Cardiac muscle cell (in vitro differentiated cells and primary cell): ENCODE measurements around the gene IQSEC3. TPM values are rescaled to one million over a fixed set of nuclear protein-coding genes. Genes with fewer than 3 reads are reported as not detected.

Experiments
- DNase-seq, 2 donors: peaks; one replicate each; pipeline versions ENCODE4 v3.0.0 to v3.0.0-alpha.2; 2010 to 2017; ENCODE audit warnings: low read depth in 1 of 2, low spot score in 1 of 2
- H3K27ac ChIP-seq: fragments of 200-600 bp; sonication (generic); 2 replicates; pipeline ENCODE4 v1.5.1; 2016
- H3K27me3 ChIP-seq: fragments of 200-600 bp; sonication (generic); 2 replicates; pipeline ENCODE4 v1.6.0; 2016; ENCODE audit warnings: control low read depth
- H3K36me3 ChIP-seq: fragments of 200-600 bp; sonication (generic); 2 replicates; pipeline ENCODE4 v1.5.1; 2016; ENCODE audit warnings: control low read depth
- H3K4me1 ChIP-seq: fragments of 200-600 bp; sonication (generic); 2 replicates; pipeline ENCODE4 v1.8.1; 2017; ENCODE audit warnings: low read depth, mild to moderate bottlenecking, mixed run types
- H3K4me3 ChIP-seq: fragments of 200-600 bp; sonication (generic); 2 replicates; pipeline ENCODE4 v1.5.1; 2016; ENCODE audit warnings: mild to moderate bottlenecking
- H3K9me3 ChIP-seq: fragments of 200-600 bp; sonication (generic); 2 replicates; pipeline ENCODE4 v1.5.1; 2017; ENCODE audit warnings: low read depth, mild to moderate bottlenecking, control low read depth
- CTCF ChIP-seq: IDR thresholded peaks from 2 replicates; pipeline ENCODE4 v1.5.1; 2012; ENCODE audit warnings: low read depth, mild to moderate bottlenecking, low read length
- polyA plus RNA-seq: library from polyadenylated mRNA; unstranded; fragments of >200 nt; fragmentation: Nextera tagmentation; extraction: Ambion mirVana; gene quantifications from 2 replicates; pipeline ENCODE4 v1.2.1, GENCODE V29; 2016
- total RNA-seq: library from RNA; depleted of rRNA; stranded (reverse); fragments of >200 nt; gene quantifications from 2 replicates; pipeline ENCODE4 v1.2.3, GENCODE V29; 2016

The IQSEC3 gene
- total and polyA plus RNA-seq, 2 experiments from 2014 or later: 0.42 to 2.7 TPM

GRCh38 chr12:168763-169525 is 102.4 kb downstream of the IQSEC3 start:
- no peak overlapping the region for H3K27ac ChIP-seq
- H3K36me3 ChIP-seq: no peaks in the 10 kb centered on the region
- H3K9me3 ChIP-seq: no peaks in the 10 kb centered on the region
- no peak for TF ChIP-seq CTCF
- H3K27me3 ChIP-seq: no peaks in the 10 kb centered on the region
- DNase-seq: peak; percentile 25 to 47
- no peak overlapping the region for H3K4me3 ChIP-seq
- H3K4me1 ChIP-seq: peaks cover 12% of the 10 kb centered on the region

- Histone ChIP-seq H3K36me3 (no peaks in the 10 kb centered on the region), H3K4me1 (peaks cover 17% of the 10 kb centered on the region), H3K27ac (no peak overlapping the region), H3K9me3 (no peaks in the 10 kb centered on the region), H3K4me3 (no peak overlapping the region), H3K27me3 (no peaks in the 10 kb centered on the region)
- DNase-seq: no peak
- TF ChIP-seq CTCF: peak; percentile 8
Measured at GRCh38 chr12:169528-170370, 103.2 kb downstream of the IQSEC3 start.

- DNase-seq: no peak
- H3K36me3 ChIP-seq: no peaks in the 10 kb centered on the region
- no peak for TF ChIP-seq CTCF
- no peak overlapping the region for H3K27ac ChIP-seq
- H3K4me3 ChIP-seq: no peak overlapping the region
- H3K9me3 ChIP-seq: no peaks in the 10 kb centered on the region
- peaks cover 25% of the 10 kb centered on the region for H3K4me1 ChIP-seq
- H3K27me3 ChIP-seq: no peaks in the 10 kb centered on the region
Measured at GRCh38 chr12:170371-171225, 104.0 kb downstream of the IQSEC3 start.

GRCh38 chr12:171276-171675 is 104.7 kb downstream of the IQSEC3 start:
- Histone ChIP-seq H3K4me3 (no peak overlapping the region), H3K27ac (no peak overlapping the region), H3K36me3 (no peaks in the 10 kb centered on the region), H3K27me3 (no peaks in the 10 kb centered on the region), H3K9me3 (no peaks in the 10 kb centered on the region), H3K4me1 (peaks cover 31% of the 10 kb centered on the region)
- DNase-seq: no peak
- no peak for TF ChIP-seq CTCF
